GM18861 (cell line): ENCODE measurements around the gene CHRNA4.

Source experiments
- ATAC-seq: cut with Tn5 transposase; IDR thresholded peaks from one replicate; pipeline ENCODE4 v1.9.1; 2021; ENCODE audit not compliant: unreplicated experiment

CHRNA4 gene

DNA sequence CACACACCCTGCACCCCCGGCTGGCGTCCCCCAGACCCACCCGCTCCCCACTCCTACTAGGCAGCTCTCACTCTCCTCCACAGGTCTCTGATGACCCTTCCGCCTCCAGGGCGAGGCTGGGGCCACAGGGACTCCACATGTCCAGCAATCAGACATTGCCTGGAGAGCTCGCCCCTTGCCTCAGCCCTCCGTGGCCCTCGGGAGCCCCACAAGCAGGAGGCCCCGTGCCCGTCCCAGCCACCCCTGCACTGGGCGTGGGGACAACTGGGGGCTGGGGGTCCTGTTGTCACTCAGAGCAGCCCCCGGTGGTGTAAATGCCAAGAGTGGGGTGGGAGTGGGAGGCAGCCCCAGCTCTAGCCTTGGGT is 66.6 kb downstream of the CHRNA4 start:
- ATAC-seq, result no peak

- ATAC-seq, result no peak
These were observed 67.1 kb downstream of the CHRNA4 start for GRCh38 chr20:63293871-63294535.

GRCh38 chr20:63293456-63293855 is 67.7 kb downstream of the CHRNA4 start:
- no peak for ATAC-seq
